ENCODE measurements around the gene NUP133.
A peak's percentile ranks its signal among the peaks of the same experiment; 100 is the strongest.
"Not testable (repeated sequence)": the region's sequence is repeated elsewhere in the genome, so short reads cannot be mapped to it uniquely, and the experiment has no call there.

NUP133 gene

GRCh38 chr1:229507951-229508822 lies at the start of gene NUP133:
NUP133 (minus strand) TSS chr1:229508341; CDS start chr1:229508249, 92 bp downstream.
- peak; percentile 99 to 100 for DNase-seq

- DNase-seq = no peak
Measured at GRCh38 chr1:229557200-229557850, 49.2 kb upstream of the NUP133 start.

- DNase-seq = no peak
Measured at GRCh38 chr1:229554886-229555621, 46.9 kb upstream of the NUP133 start.

GRCh38 chr1:229553621-229554130 lies 45.5 kb upstream of the NUP133 start:
- no peak for DNase-seq

GRCh38 chr1:229552732-229553131 lies 44.6 kb upstream of the NUP133 start:
- no peak for DNase-seq

GRCh38 chr1:229550812-229551567 lies 42.8 kb upstream of the NUP133 start:
- DNase-seq = no peak

- DNase-seq = no peak
Measured at GRCh38 chr1:229547542-229547941, 39.4 kb upstream of the NUP133 start.

GRCh38 chr1:229544587-229544986 lies 36.4 kb upstream of the NUP133 start:
- no peak for DNase-seq

- no peak for DNase-seq
Measured at GRCh38 chr1:229539863-229540506, 31.8 kb upstream of the NUP133 start.

GRCh38 chr1:229538945-229539344 lies 30.8 kb upstream of the NUP133 start:
- no peak for DNase-seq

- DNase-seq = no peak
Measured at GRCh38 chr1:229537894-229538293, 29.8 kb upstream of the NUP133 start.

- DNase-seq = no peak
Measured at GRCh38 chr1:229536982-229537381, 28.8 kb upstream of the NUP133 start.

- DNase-seq = no peak
Measured at GRCh38 chr1:229535230-229535629, 27.1 kb upstream of the NUP133 start.

- no peak for DNase-seq
Measured at GRCh38 chr1:229531326-229531725, 23.2 kb upstream of the NUP133 start.

GRCh38 chr1:229529639-229530038 lies 21.5 kb upstream of the NUP133 start:
- no peak for DNase-seq

- DNase-seq = no peak
Measured at GRCh38 chr1:229526695-229527094, 18.6 kb upstream of the NUP133 start.

GRCh38 chr1:229523052-229523451 lies 14.9 kb upstream of the NUP133 start:
- no peak for DNase-seq

GRCh38 chr1:229514578-229515275 lies 6.6 kb upstream of the NUP133 start:
- DNase-seq = peak; percentile 51 to 56

GRCh38 chr1:229511625-229512024 lies 3.5 kb upstream of the NUP133 start:
- not testable (repeated sequence) for DNase-seq

GRCh38 chr1:229511201-229511600 lies 3.1 kb upstream of the NUP133 start:
- DNase-seq = not testable (repeated sequence)

- no peak for DNase-seq
Measured at GRCh38 chr1:229509576-229509975, 1.4 kb upstream of the NUP133 start.

Data from stimulated activated CD4-positive, alpha-beta T cell treated with anti-CD3 and anti-CD28 coated beads, Interleukin-2, amount 100 ng/mL, for 24 hours (primary cell).